CD4-positive, alpha-beta T cell treated with Interleukin-2 at 100 ng/mL for 4 hours (primary cell): ENCODE measurements around the gene SIRT2.
"Not testable (repeated sequence)": the region's sequence is repeated elsewhere in the genome, so short reads cannot be mapped to it uniquely, and the experiment has no call there.

Source experiments
- DNase-seq: peaks from one replicate; pipeline ENCODE4 v3.0.0-alpha.2; 2020; ENCODE audit warnings: low spot score

The SIRT2 gene

DNA sequence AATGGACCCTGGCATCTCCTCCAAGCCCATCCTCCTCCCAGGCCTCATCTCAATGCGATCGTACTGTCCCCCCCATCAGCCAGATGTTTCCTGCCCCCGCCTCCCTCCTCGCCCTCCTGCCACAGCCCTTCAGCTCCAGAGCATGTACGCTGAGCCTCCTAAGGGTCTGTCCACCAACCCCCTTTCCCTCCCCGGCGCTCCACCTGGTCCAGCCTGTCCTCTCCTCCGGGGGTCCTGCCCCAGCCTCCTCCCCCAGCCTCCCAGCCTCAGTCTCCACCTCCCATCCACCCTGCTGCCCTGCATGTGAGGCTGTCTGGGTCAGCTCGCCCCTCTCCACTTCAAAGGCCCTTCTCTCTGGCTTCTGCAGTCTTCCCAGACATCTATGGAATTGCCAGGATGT, 4.5 kb downstream of the SIRT2 start:
- no peak for DNase-seq

- no peak for DNase-seq
Observed at GRCh38 chr19:38893341-38893771, 6.1 kb downstream of the SIRT2 start.

DNA sequence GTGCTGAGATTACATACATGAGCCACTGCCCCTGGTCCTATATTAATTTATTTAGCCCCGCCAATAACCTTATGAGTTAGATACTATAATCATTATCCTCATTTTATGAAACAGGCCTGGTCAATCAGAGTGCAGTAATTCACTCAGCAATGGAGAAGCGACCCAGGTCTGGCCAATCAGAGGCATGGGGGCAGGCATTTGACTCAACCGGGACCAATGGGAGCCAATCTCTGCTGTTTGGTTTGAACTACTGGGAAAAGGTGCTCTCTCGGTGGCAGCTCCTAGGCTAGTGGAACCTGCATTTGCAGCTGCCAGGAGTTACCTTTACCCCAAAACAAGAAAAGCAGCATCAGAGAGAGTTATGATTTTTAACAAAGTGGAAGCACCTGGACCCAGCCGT, 6.6 kb downstream of the SIRT2 start:
- DNase-seq: no peak

DNA sequence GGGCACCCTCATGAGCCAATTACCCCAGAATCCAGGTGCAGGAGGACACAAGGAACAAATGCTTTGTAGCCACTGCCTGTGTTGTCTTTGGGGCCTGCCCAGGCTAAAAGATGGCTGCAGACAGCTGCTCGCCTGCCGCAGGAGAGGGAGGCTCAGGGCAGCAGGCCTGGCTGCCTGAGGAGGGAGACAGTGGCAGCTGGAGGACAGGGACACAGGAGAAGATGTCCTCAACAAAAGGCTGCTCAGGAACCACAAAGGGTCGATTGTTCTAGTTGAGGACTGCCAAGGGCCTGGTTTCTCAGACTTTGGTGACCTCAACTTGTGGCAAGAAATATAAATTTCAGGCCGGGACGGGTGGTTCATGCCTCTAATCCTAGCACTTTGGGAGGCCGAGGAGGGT, 7.6 kb downstream of the SIRT2 start:
- DNase-seq: no peak

- DNase-seq: no peak
Observed at GRCh38 chr19:38890686-38891085, 8.7 kb downstream of the SIRT2 start.

GRCh38 chr19:38889803-38890202, 9.6 kb downstream of the SIRT2 start:
- DNase-seq: no peak

DNA sequence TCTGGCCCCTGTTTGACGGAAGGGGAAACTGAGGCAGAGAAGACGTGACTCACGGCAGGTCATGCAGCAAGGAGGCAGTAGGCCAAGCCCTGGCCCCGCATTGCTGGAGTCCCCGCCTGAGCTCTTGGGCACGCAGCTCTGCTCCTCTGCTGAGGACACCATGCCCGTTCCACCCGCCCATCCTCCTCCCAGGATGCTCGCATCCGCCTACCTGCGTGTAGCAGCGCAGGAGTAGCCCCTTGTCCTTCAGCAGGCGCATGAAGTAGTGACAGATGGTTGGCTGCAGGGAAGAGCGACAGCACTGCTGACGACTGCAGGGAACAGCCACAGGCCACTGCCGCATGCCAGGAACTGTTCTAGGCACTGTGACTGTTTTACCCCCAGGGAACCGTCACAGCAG, 10.5 kb downstream of the SIRT2 start:
- DNase-seq: no peak

- not testable (repeated sequence) for DNase-seq
Observed at GRCh38 chr19:38884691-38885090, 14.7 kb downstream of the SIRT2 start.

DNA sequence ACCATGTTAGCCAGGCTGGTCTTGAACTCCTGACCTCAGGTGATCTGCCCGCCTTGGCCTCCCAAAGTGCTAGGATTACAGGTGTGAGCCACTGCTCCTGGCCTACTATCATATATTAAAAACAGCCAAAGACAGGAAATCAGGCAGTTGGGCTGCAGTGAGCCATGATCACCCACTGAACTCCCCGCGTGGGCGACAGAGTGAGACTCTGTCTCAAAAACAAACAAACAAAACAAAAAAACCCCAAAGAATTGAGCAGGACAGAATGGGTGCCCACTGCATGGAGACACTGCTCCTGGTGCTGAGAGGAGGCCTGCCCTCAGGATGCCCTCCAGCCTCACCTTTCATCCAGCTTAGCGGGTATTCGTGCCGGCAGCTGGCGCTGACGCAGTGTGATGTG, 16.1 kb downstream of the SIRT2 start:
- DNase-seq: no peak

DNA sequence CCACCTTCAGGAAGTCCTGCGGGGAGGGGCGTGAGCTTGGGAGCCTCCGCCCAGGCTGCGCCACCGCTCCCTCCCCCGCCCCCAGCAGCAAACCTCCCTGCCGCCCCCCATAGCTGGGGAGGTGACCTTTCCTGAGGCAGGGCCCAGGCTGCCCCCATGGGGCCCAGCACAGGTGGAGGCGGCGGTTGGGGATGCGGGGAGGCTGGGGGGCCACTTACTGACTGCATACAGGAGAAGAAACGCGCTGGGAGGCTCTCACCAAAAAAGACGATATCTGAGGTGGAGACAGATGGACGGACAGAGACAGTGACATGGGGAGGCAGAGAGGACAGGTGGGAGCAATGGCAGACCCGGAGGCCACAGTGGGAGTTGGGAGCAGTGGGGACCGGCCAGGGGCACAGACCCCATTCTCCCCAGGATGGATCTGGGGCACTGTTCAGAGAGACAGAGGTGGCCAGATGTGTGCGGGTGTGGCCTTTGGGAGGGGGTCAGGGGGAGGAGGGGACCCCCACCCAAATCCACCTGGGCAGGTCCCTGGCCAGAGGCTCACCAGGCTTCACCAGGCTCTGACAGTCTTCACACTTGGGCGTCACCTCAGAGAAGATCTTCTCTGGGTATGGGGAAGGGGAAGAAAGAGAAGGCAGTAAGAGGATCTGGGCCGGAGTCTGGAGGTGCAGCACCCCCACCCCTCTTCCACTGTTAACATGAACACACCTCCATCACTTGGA, 18.4 kb downstream of the SIRT2 start:
- no peak for DNase-seq

- DNase-seq: no peak
Observed at GRCh38 chr19:38880076-38880881, 19.1 kb downstream of the SIRT2 start.

DNA sequence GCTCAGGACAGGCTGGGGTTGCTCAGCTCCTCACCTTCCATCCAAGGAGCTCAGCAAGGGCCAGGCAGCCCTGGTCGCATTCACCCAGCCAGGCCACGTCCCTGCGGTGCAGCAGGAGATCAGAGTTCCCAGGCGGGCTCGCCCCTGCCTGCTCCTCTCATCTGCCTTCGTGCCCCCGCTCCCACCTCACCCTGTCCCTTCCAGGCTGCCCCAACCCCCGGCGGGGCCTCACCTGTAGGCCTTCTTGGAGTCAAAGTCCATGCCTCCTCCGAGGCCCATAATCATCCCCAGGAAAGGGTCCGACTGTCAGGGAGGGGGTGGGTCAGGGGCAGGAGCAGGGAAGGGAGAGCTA, 20.0 kb downstream of the SIRT2 start:
- DNase-seq: no peak

- DNase-seq: no peak
Observed at GRCh38 chr19:38878575-38879399, 20.6 kb downstream of the SIRT2 start.

DNA sequence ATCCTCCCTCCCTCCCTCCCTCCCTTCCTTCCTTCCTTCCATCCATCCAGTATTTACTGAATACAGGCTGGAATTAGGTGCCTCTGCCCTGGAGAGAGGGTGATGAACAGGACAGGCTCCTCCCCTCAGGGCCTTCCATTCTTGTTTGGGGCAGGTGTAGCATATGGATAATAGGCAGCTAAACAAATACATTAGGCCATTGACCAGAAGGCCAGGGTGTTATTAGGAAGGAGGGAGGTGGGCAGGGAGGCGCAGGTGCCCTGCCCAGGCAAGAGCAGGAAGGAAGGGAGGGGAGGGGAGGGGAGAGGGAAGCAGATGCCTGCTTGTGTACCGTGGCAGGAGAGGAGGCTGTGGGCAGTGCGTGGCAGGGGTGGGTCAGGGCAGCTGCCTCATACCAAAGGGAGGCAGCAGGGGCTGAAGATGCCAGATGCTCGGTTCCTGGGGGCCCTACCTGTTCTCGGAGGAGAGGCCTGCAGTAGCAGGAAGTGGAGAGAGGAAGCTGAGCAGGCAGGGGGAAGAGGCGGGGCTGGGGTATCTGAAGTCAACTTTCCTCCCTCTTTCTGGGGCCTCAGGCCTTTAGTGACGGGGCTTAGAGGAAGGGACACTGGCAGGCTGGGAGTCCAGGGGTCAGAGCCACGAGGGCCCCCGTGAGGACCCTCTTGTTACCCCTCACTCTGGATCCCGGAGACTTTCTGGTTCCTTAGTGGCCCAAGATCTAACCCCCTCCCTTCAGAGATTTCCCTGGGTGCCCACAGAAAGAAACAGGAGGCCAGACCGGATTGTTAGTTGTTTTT, 21.4 kb downstream of the SIRT2 start, which contains the start of gene RINL:
Gene RINL, minus strand, starts transcription at position 495 of the 794 bp plus-strand sequence. CDS start 1,533 bp downstream, outside the sequence.
- peak; percentile 77 for DNase-seq

GRCh38 chr19:38875656-38876395, 23.6 kb downstream of the SIRT2 start:
- no peak for DNase-seq

- not testable (repeated sequence) for DNase-seq
Observed at GRCh38 chr19:38873400-38873799, 26.0 kb downstream of the SIRT2 start.

GRCh38 chr19:38870612-38871011, 28.8 kb downstream of the SIRT2 start:
- no peak for DNase-seq

GRCh38 chr19:38869836-38870607, 29.4 kb downstream of the SIRT2 start:
- peak; percentile 96 for DNase-seq

GRCh38 chr19:38869160-38869835, 30.1 kb downstream of the SIRT2 start:
- DNase-seq: no peak

GRCh38 chr19:38868551-38868950, 30.9 kb downstream of the SIRT2 start:
- no peak for DNase-seq
